8988T (cell line): Measurements from ENCODE around the gene STEAP3.

Source experiments
- DNase-seq: peaks from one replicate; pipeline ENCODE4 v3.0.0; 2011

Gene STEAP3

DNA sequence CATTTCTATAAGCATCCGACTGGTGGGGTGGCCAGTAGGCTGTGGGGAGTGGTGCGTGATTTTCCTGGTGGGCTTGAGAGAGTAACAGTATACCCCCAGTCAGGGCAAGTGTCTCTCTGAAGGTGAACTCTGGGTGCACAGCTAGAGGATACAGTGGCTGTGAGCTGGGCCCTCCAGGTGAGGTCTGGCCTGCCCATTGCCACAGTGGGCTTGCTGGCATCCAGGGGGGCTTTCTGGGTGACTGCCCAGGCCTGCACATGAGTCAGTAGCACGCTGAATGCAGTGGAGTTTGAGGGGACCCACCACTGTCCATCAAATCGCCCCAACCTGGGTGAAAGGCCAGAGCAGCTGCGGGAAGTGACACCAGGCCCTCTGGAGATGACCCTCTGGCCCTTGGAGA is 4.5 kb downstream of the STEAP3 start:
- no peak for DNase-seq

- no peak for DNase-seq
Observed at GRCh38 chr2:119228964-119229363, 5.3 kb downstream of the STEAP3 start.

DNA sequence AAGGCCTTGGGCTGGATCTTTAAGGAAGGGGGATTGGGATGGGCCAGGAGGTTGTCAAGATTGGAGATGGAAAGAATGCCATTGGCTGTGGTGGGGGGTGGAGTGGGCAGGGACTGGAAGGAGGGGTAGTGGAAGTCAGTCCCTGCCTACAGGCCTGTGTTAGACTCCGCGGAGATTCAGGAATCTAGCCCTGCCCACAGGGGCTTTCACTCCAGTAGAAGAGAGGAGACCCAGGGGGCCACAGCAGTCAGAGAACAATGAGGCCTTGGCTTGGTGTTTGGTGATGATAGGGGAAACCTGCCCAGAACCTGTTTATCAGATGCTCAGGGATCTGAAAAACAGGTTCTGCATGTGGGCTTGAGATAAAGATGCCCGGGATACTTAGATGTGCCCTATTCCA is 6.1 kb downstream of the STEAP3 start:
- DNase-seq = no peak

- DNase-seq = no peak
Observed at GRCh38 chr2:119230219-119231185, 6.9 kb downstream of the STEAP3 start.

DNA sequence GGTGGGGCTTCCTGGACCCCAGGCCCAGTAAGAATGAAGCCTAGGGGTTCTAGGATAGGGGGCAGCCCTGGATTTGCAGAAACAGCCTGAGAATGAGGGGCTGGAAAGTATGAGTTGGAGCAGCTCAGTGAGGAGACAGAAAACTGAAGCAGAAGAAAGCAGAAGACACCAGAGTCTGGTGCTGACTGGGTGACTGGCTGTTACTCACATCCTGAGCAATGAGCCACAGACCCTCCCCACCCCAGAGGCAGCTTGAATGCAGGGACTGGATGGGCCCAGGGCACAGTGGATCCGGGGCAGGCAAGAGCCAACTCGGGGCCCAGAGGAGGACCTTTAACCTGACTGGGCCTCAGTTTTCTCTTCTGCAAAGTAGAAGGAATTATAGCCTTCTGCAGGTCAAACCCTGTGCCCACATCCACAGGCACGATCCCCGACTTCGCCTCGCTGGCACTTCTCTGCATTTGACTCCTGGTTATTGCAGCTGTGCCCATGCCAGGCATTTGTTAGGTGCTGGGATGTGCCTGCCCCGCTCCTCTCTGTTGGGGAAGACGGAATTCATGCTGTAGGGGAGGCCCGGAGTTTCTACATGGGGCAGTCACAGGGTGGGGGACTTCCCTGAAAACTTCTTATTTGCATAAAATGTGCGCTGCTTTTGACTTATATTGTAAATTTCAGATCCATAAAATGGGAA is 8.5 kb downstream of the STEAP3 start:
- DNase-seq = peak; percentile 65

DNA sequence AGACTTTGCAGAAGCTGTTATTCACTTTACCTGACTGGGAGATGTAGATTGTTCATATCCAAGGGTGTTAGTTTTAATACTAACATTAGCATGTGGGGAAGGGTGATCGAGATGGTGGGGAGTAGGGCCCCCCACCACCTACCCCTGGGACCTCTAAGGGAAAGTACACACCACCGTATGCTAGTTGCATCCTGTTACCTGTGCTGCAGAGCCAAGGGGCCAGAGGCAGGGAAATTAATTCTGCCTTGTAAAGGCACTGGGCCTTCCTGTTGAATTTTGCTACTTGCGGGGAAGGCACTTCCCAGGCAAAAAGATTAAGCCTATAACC is 9.0 kb downstream of the STEAP3 start:
- no peak for DNase-seq

DNA sequence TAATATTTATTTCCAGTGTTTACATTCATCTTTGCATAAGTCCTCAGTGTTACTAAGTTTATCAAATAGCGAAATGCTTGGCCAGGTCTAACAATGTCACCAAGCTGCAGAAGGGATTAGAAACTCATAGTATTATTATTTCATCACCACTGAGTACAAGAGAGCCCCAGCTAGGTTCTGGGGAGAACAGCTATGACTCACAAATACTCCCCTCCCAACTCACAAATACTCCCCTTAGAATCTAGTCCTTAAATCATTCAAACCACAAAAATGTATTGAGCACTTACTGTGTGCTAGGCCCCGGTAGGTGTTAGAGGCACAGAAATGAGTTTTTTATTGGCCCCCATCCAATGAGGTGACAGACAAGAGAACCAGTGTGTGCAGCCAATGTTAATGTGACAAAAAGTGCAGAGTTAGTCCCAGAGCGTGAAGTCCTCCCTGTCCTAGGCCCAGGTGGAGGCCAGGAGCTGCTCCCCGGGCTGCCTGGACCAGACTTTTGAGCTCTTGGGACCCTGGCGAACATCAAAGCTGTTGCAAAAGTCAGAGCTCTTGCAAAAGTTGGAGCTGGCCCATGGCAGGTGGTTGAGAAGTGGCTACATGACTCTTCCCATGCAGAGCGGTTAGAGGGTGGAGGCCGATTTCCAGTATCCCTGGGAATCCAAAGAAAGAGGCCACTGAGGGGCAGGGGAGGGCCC is 9.8 kb downstream of the STEAP3 start:
- DNase-seq = no peak

GRCh38 chr2:119234021-119235019 is 10.7 kb downstream of the STEAP3 start:
- peak; percentile 59 for DNase-seq

DNA sequence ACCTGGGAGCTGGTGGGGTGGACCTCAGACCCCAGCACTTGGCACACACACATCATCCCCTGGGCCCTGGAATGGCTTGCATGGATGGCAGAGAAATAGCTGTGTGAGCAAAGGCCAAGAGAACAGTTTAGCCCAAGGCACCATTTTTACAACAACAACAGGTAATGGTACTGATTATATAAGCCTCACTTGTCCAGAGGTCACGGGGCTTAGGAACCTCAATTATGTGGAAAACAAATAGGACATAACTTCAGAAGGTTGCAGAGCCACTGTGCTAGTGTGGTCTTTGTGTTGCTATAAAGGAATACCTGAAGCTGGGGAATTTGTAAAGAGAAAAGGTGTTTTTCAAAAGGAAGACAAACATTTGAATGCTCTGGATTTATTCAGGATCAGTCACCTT is 13.2 kb downstream of the STEAP3 start:
- DNase-seq = no peak

GRCh38 chr2:119240311-119241204 is 16.9 kb downstream of the STEAP3 start:
- DNase-seq = no peak

GRCh38 chr2:119241205-119241532 is 17.5 kb downstream of the STEAP3 start:
- no peak for DNase-seq

DNA sequence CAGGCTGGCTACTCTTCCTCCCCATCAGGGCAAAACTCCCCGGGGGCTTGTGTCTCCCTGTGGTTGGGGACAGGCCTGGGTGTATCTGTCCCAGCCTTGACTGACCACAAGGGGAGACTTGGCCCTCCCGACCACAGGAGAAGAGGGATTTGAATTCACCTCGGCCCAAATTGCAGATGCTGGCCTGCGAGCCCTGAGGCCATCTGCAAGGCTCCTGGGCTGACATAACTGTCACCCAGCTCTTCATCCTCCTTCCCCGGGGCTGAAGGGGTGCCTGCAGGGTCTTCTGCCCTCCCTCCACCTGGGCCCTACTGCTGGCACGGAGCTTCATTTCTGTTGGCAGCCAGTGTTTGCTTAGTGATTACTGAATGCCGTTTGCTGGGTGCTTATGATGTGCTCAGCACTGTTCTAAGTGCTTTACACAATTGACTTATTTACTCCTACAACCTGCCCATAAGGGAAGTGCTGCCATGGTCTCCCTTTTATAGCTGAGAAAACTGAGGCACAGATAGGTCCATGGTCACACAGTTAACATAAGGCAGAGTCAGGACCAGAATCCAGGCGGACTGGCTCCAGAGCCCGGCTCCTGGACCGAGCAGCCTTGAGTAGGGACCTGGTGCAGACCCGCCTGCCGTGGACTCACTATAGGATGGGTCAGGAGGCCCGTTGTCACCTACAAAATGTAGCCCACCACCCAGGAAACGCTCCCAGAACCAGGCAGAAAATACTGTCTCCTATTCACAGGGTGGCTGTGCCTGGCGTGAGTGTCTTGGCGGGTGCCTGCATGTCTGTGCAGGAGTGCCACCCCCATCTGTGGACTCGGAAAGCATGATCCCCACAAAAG is 18.9 kb downstream of the STEAP3 start:
- no peak for DNase-seq

- DNase-seq = no peak
Observed at GRCh38 chr2:119243621-119244020, 20.0 kb downstream of the STEAP3 start.

- DNase-seq = no peak
Observed at GRCh38 chr2:119245076-119245840, 21.6 kb downstream of the STEAP3 start.

- no peak for DNase-seq
Observed at GRCh38 chr2:119245841-119246230, 22.2 kb downstream of the STEAP3 start.

DNA sequence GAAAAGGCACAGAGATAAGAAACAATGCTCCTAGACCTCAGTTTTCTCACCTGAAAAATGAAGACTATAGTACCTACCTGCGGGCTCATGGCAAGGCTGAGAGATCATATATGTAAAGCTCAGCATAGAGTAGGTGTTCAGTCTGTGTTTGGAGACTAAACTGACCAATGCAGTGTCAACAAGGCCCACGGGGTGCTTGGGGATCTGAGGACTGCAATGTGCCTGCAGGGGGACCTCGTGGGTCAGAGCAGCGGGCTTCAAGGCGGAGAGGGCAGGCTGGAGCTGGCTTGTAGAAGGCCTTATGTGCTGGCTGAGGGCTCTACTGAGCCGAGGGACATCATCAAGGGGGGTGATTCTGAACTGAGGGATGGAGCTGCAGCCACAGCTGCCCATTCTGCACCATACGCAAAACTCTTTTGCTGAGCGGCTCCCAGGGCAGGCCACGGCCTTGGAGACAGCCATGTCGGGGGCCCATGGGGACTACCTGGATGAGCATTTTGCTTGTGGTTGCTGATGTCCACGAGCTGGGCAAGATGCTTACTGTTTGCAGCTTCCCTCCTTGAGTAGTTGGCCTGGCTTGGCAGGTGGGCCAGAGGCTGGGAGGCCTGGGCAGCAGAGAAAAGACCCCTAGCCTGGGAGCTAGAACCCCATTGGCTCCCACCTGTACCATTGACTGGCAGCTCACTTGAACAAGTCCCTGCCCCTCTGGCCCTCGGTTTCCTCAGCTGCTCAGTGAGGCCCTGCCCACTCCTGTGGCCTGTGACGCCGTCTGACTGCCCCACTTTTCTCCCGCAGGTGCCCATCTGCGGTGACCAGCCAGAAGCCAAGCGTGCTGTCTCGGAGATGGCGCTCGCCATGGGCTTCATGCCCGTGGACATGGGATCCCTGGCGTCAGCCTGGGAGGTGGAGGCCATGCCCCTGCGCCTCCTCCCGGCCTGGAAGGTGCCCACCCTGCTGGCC is 23.5 kb downstream of the STEAP3 start:
- no peak for DNase-seq

GRCh38 chr2:119247844-119248271 is 24.2 kb downstream of the STEAP3 start:
- DNase-seq = no peak

DNA sequence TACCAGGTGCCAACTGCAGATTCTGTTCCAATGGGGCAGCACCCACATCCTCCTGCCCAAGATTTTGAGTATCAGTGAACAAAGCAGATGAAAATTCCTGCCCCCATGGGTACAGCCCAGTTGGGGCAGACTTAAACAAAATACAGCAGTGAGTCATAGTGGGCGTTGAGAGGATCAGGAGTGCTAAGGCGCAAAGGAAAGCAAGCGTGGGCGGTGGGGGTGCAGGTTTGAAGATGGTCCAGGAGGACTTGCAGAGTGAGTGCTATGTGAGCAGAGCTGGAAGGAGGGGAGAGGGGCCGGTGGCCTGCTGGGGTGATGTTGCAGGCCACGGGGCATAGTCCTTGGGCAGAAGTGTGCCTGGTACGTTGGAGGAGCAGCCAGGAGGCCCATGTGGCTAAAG is 24.7 kb downstream of the STEAP3 start:
- DNase-seq = no peak
